Urinary bladder (tissue), 4 donors: ENCODE results near the gene SLC3A2. TPM values are rescaled to one million over a fixed set of nuclear protein-coding genes. Genes with fewer than 3 reads are reported as not detected.
"Not testable (repeated sequence)": the region's sequence is repeated elsewhere in the genome, so short reads cannot be mapped to it uniquely, and the experiment has no call there.

ENCODE experiments used
- DNase-seq: peaks from one replicate; pipeline ENCODE4 v3.0.0-alpha.2; 2015; ENCODE audit errors: extremely low spot score
- H3K27ac ChIP-seq: one replicate; pipeline ENCODE4 v1.5.1; 2013; ENCODE audit warnings: low read depth, mild to moderate bottlenecking, moderate library complexity
- H3K36me3 ChIP-seq: one replicate; pipeline ENCODE4 v1.6.1; 2013; ENCODE audit warnings: mild to moderate bottlenecking, moderate library complexity; ENCODE audit not compliant: insufficient read depth
- H3K4me1 ChIP-seq: one replicate; pipeline ENCODE4 v1.6.1; 2013; ENCODE audit warnings: mild to moderate bottlenecking, moderate library complexity; ENCODE audit not compliant: insufficient read depth
- H3K4me3 ChIP-seq: one replicate; pipeline ENCODE4 v1.5.1; 2013; ENCODE audit warnings: low read depth, low read length
- WGBS: extraction: QIAGEN DNeasy Blood & Tissue Kit; methylation state at CpG from one replicate; pipeline ENCODE4 v1.1.7; 2013; 5-methylcytosine and 5-hydroxymethylcytosine counted together
- polyA plus RNA-seq: library from polyadenylated mRNA; stranded (reverse); fragments of 200-250 nt; gene quantifications from one replicate; pipeline ENCODE4 v1.2.3, GENCODE V29; 2013
- small RNA-seq: library from RNA; depleted of rRNA; stranded (forward); fragments of <200 nt; gene quantifications from one replicate; pipeline ENCODE3, GENCODE V24; 2014
- total RNA-seq: library from RNA; depleted of rRNA; stranded (reverse); fragments of >200 nt; gene quantifications from one replicate; pipeline ENCODE4 v1.2.3, GENCODE V29; 2014
- donor health status: healthy with polysubstance abuse.
- donor health status: healthy.

Gene SLC3A2
- total and polyA plus RNA-seq, 2 donors, result 45.0 to 126 TPM

DNA sequence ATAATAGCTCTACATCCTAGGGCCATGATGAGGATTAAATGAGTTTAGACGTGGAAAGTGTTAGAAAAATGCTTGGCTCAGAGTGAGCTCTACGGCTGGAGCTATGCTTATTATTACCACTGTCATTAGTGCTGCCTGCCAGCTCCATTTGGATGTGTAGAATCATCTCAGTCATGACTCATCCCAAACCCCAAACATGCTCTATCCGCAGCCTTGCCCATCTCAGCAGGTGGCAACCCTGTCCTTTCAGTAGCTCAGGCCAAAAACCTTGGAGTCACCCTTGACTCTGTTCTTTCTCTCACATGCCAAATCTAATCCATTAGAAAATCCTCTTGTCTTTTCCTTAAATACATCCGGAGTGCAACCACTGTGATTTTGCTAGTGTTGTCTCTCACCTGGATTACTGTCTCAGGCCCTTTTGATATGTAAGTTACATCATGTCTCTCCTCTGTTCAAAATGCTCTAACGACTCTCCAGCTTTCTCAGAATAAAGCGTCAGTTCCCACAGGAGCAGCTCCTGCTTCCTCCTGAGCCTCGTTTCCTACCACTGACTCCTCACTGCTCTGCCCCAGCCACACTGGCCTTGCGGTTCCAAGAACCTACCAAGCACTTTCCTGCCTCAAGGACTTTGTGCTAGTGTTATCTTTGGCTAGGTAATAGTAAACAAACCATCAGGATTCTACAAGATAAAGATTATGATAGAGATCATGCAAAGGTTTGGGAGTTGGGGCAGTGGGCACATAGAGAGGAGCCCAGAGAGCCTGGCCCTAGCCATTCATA is 51.0 kb downstream of the SLC3A2 start:
- Histone ChIP-seq H3K36me3 (no peaks in the 10 kb centered on the region), H3K4me1 (no peaks in the 10 kb centered on the region), H3K4me3 (no peak overlapping the region), H3K27ac (no peak overlapping the region)
- no peak for DNase-seq
- 49% methylated on average over 8 of the region's 8 CpGs for WGBS

GRCh38 chr11:62933285-62933684 is 52.6 kb downstream of the SLC3A2 start:
- 80% methylated on average over 13 of the region's 13 CpGs for WGBS
- DNase-seq, result no peak
- no peak overlapping the region for H3K4me3 ChIP-seq
- H3K27ac ChIP-seq, result no peak overlapping the region
- H3K4me1 ChIP-seq, result no peaks in the 10 kb centered on the region
- no peaks in the 10 kb centered on the region for H3K36me3 ChIP-seq

- no peaks in the 10 kb centered on the region for H3K36me3 ChIP-seq
- H3K4me1 ChIP-seq, result no peaks in the 10 kb centered on the region
- DNase-seq, result no peak
- 88% methylated on average over 5 of the region's 5 CpGs for WGBS
- H3K27ac ChIP-seq, result no peak overlapping the region
- H3K4me3 ChIP-seq, result no peak overlapping the region
Observed at GRCh38 chr11:62933750-62934495, 53.2 kb downstream of the SLC3A2 start.

GRCh38 chr11:62934496-62934785 is 53.7 kb downstream of the SLC3A2 start:
- H3K36me3 ChIP-seq, result no peaks in the 10 kb centered on the region
- 50% methylated on average over 1 of the region's 1 CpG for WGBS
- no peaks in the 10 kb centered on the region for H3K4me1 ChIP-seq
- DNase-seq, result no peak
- H3K4me3 ChIP-seq, result no peak overlapping the region
- H3K27ac ChIP-seq, result no peak overlapping the region

GRCh38 chr11:62937528-62937927 is 56.8 kb downstream of the SLC3A2 start:
- H3K36me3 ChIP-seq, DNase-seq, H3K4me1 ChIP-seq, H3K27ac ChIP-seq, H3K4me3 ChIP-seq: not testable (repeated sequence)
- 71% methylated on average over 2 of the region's 2 CpGs for WGBS

Small RNA genes lying within 50 kb of the gene (small RNA-seq; reads per million reads assigned to genes)
- gene RF00099 (not detected), gene RN7SL259P (not detected), gene SNORD22 (not detected), gene SNORD26 (not detected), gene SNORD27 (not detected), gene SNORD28 (not detected), gene SNORD30 (560 reads per million, percentile 98 among the genes with 10 or more reads in this experiment)

Other genes with a start within 250 kb of the SLC3A2 start
- 93.9 TPM for gene GANAB, start 234.3 kb upstream of the SLC3A2 start, total RNA-seq
- gene GANAB, start 234.3 kb upstream of the SLC3A2 start, polyA plus RNA-seq, result 152 TPM
- 7.9 TPM for gene INTS5, start 227.6 kb upstream of the SLC3A2 start, total RNA-seq
- 16.6 TPM for gene INTS5, start 227.6 kb upstream of the SLC3A2 start, polyA plus RNA-seq
- 10.9 TPM for gene C11orf98, start 215.7 kb upstream of the SLC3A2 start, total RNA-seq
- gene C11orf98, start 215.7 kb upstream of the SLC3A2 start, polyA plus RNA-seq, result 72.1 TPM
- 5.0 TPM for gene CSKMT, start 215.6 kb upstream of the SLC3A2 start, total RNA-seq
- 9.5 TPM for gene CSKMT, start 215.6 kb upstream of the SLC3A2 start, polyA plus RNA-seq
- 3.4 TPM for gene UQCC3, start 209.2 kb upstream of the SLC3A2 start, total RNA-seq
- 13.3 TPM for gene UQCC3, start 209.2 kb upstream of the SLC3A2 start, polyA plus RNA-seq
- gene LBHD1, start 208.6 kb upstream of the SLC3A2 start, total RNA-seq, result 3.1 TPM
- 2.8 TPM for gene LBHD1, start 208.6 kb upstream of the SLC3A2 start, polyA plus RNA-seq
- gene UBXN1, start 201.8 kb upstream of the SLC3A2 start, total RNA-seq, result 34.5 TPM
- 206 TPM for gene UBXN1, start 201.8 kb upstream of the SLC3A2 start, polyA plus RNA-seq
- gene LRRN4CL, start 191.4 kb upstream of the SLC3A2 start, total RNA-seq, result 10.9 TPM
- gene LRRN4CL, start 191.4 kb upstream of the SLC3A2 start, polyA plus RNA-seq, result 16.7 TPM
- 25.6 TPM for gene BSCL2, start 173.5 kb upstream of the SLC3A2 start, total RNA-seq
- gene BSCL2, start 173.5 kb upstream of the SLC3A2 start, polyA plus RNA-seq, result 52.6 TPM
- gene GNG3, start 173.2 kb upstream of the SLC3A2 start, total RNA-seq, result 0.37 TPM
- gene GNG3, start 173.2 kb upstream of the SLC3A2 start, polyA plus RNA-seq, result 0.96 TPM
- gene HNRNPUL2, start 153.4 kb upstream of the SLC3A2 start, total RNA-seq, result 25.9 TPM
- gene HNRNPUL2, start 153.4 kb upstream of the SLC3A2 start, polyA plus RNA-seq, result 50.4 TPM
- 35.6 TPM for gene TTC9C, start 152.4 kb upstream of the SLC3A2 start, total RNA-seq
- gene TTC9C, start 152.4 kb upstream of the SLC3A2 start, polyA plus RNA-seq, result 27.3 TPM
- 10.5 TPM for gene ZBTB3, start 126.7 kb upstream of the SLC3A2 start, total RNA-seq
- gene ZBTB3, start 126.7 kb upstream of the SLC3A2 start, polyA plus RNA-seq, result 3.2 TPM
- gene POLR2G, start 119.3 kb upstream of the SLC3A2 start, total RNA-seq, result 46.4 TPM
- gene POLR2G, start 119.3 kb upstream of the SLC3A2 start, polyA plus RNA-seq, result 107 TPM
- 8.5 TPM for gene TAF6L, start 109.5 kb upstream of the SLC3A2 start, total RNA-seq
- 21.9 TPM for gene TAF6L, start 109.5 kb upstream of the SLC3A2 start, polyA plus RNA-seq
- 26.2 TPM for gene TMEM179B, start 93.5 kb upstream of the SLC3A2 start, total RNA-seq
- gene TMEM179B, start 93.5 kb upstream of the SLC3A2 start, polyA plus RNA-seq, result 64.1 TPM
- 16.7 TPM for gene TMEM223, start 88.9 kb upstream of the SLC3A2 start, total RNA-seq
- gene TMEM223, start 88.9 kb upstream of the SLC3A2 start, polyA plus RNA-seq, result 21.3 TPM
- 32.4 TPM for gene NXF1, start 75.5 kb upstream of the SLC3A2 start, total RNA-seq
- gene NXF1, start 75.5 kb upstream of the SLC3A2 start, polyA plus RNA-seq, result 103 TPM
- 30.0 TPM for gene STX5, start 48.8 kb upstream of the SLC3A2 start, total RNA-seq
- 32.0 TPM for gene STX5, start 48.8 kb upstream of the SLC3A2 start, polyA plus RNA-seq
- not detected for gene TEX54, start 48.1 kb upstream of the SLC3A2 start, total RNA-seq
- gene TEX54, start 48.1 kb upstream of the SLC3A2 start, polyA plus RNA-seq, result not detected
- gene WDR74, start 41.3 kb upstream of the SLC3A2 start, total RNA-seq, result 31.1 TPM
- gene WDR74, start 41.3 kb upstream of the SLC3A2 start, polyA plus RNA-seq, result 47.1 TPM
- 0.53 TPM for gene CHRM1, start 40.5 kb downstream of the SLC3A2 start, total RNA-seq
- gene CHRM1, start 40.5 kb downstream of the SLC3A2 start, polyA plus RNA-seq, result 0.46 TPM
- gene SLC22A6, start 104.1 kb downstream of the SLC3A2 start, total RNA-seq, result not detected
- gene SLC22A6, start 104.1 kb downstream of the SLC3A2 start, polyA plus RNA-seq, result not detected
- not detected for gene SLC22A8, start 134.9 kb downstream of the SLC3A2 start, total RNA-seq
- gene SLC22A8, start 134.9 kb downstream of the SLC3A2 start, polyA plus RNA-seq, result not detected